Heart right ventricle (tissue), 16 donors: Measurements from ENCODE around the gene LTB4R. TPM values are rescaled to one million over a fixed set of nuclear protein-coding genes. Genes with fewer than 3 reads are reported as not detected.

Source experiments
- ATAC-seq, 8 donors: fragments of 200-7000 bp; cut with Tn5 transposase; one replicate each; pipeline ENCODE4 v1.9.1; 2020; ENCODE audit warnings: mild to moderate bottlenecking in 8 of 8, moderate library complexity in 8 of 8, moderate number of reproducible peaks in 1 of 8
- DNase-seq, 2 donors: peaks; one replicate each; pipeline ENCODE4 v3.0.0-alpha.2; 2020
- H3K27ac ChIP-seq, 10 donors: fragments of 200-600 bp; sonication (generic) in 2 of 10; one replicate each; pipeline versions ENCODE4 v1.5.0 to v1.8.0; 2020 to 2022; ENCODE audit warnings: mild to moderate bottlenecking in 3 of 10
- H3K27me3 ChIP-seq, 7 donors: fragments of 200-600 bp; one replicate each; pipeline ENCODE4 v1.8.0; 2021 to 2022; ENCODE audit warnings: mild to moderate bottlenecking in 2 of 7
- H3K36me3 ChIP-seq, 9 donors: fragments of 200-600 bp; sonication (generic) in 1 of 9; one replicate each; pipeline versions ENCODE4 v1.5.0 to v1.8.0; 2020 to 2022; ENCODE audit warnings: mild to moderate bottlenecking in 2 of 9
- H3K4me1 ChIP-seq, 9 donors: fragments of 200-600 bp; sonication (generic) in 1 of 9; one replicate each; pipeline versions ENCODE4 v1.5.0 to v1.8.0; 2020 to 2022; ENCODE audit warnings: mild to moderate bottlenecking in 4 of 9
- H3K4me3 ChIP-seq, 10 donors: fragments of 200-600 bp; sonication (generic) in 2 of 10; one replicate each; pipeline versions ENCODE4 v1.5.0 to v1.8.0; 2020 to 2022; ENCODE audit warnings: mild to moderate bottlenecking in 7 of 10, moderate library complexity in 2 of 10
- H3K9me3 ChIP-seq, 11 donors: fragments of 200-600 bp in 10 of 11; sonication (generic) in 2 of 11; one replicate each; pipeline versions ENCODE4 v1.5.0 to v1.8.0; 2013 to 2022; ENCODE audit warnings: mild to moderate bottlenecking in 2 of 11, control low read depth in 1 of 11, moderate library complexity in 1 of 11
- WGBS, 2 donors: extraction: QIAGEN DNeasy Blood & Tissue Kit; methylation state at CpG; one replicate each; pipeline ENCODE4 v1.1.7; 2013; ENCODE audit warnings: inconsistent platforms in 1 of 2; 5-methylcytosine and 5-hydroxymethylcytosine counted together
- intact Hi-C, 10 donors: fragments of 100-400 bp; cut with DNase I; formaldehyde crosslinking; loops; one replicate each; pipeline versions ENCODE4 v1.11.1 to v1.14.2; 2022
- polyA plus RNA-seq, 2 donors: library from polyadenylated mRNA; stranded (reverse); fragments of 200-250 nt; gene quantifications; one replicate each; pipeline ENCODE4 v1.2.3, GENCODE V29; 2013
- total RNA-seq, 10 donors: library from RNA; stranded (reverse); fragmentation: NEBNext Ultra II Directional in 3 of 10; extraction: Animal tissue kit (Norgen Biotek cat#: 25700) in 3 of 10; gene quantifications; one replicate each; pipeline versions ENCODE4 v1.2.1 to v1.2.4, GENCODE V29; 2021 to 2023
- TF ChIP-seq, protein P1 (sequence below), 9 donors: fragments of 200-600 bp; sonication (generic) in 2 of 9; IDR thresholded peaks; one replicate each; pipeline versions ENCODE4 v1.5.0 to v1.8.0; 2021 to 2022; ENCODE audit warnings: antibody characterized with exemption in 9 of 9, mild to moderate bottlenecking in 5 of 9, moderate library complexity in 1 of 9
- donor health status: Arrhythmogenic right ventricular cardiomyopathy.
- donor health status: ischemic (EF 13 %, LVEDD 7.1; RV severe dilation, severe dysfunction).
- donor health status: healthy with polysubstance abuse.
- donor health status: DM: no; HTN: yes; CAD: no.
- donor health status: DM: no; HTN: no; CAD: no.
- donor health status: ischemic (EF 25% LVEDD 6.9; RV normal size, moderate dysfunction).
- donor health status: ischemic (EF 25% LVEDD 5.7; RV mildly dilated, moderate dysfunction).
- donor health status: healthy.
- donor health status: DM: yes; HTN: yes; CAD: no.
- donor health status: Ischemic cardiomyopathy.
- donor health status: ischemic (EF 35%, LVEDD 5.7; RV mildly dilated, moderate dysfunction).
- donor health status: nonischemic (EF 11% LVEDD 7.7; RV severe dilation, severe dysfunction).
- donor health status: DM: yes; HTN: yes; CAD: no.
- donor health status: PGD.
- donor health status: ischemic (EF 29% LVEDD 5.4; RV normal size, mild dysfunction).
- donor health status: nonischemic (EF 23%, LVEDD 6.1; RV moderate dilation, normal function).

LTB4R gene
- total and polyA plus RNA-seq, 12 donors, result 0.76 to 3.7 (median 2.0) TPM

DNA sequence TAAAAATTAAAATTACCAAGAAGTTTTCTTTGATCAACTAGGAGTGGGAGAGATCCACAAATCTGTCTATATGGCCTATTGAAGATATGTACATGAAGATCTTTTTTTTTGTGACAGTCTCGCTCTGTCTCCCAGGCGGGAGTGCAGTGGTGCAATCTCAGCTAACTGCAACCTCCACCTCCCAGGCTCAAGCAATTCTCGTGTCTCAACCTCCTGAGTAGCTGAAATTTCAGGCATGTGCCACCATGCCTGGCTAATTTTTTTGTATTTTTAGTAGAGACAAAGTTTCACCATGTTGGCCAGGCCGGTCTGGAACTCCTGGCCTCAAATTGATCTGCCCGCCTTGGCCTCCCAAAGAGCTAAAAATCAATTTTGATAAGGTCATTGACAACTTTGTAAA is 52.1 kb downstream of the LTB4R start:
- peaks cover 0 to 35% (median 25%) of the 10 kb centered on the region in 9 donors for H3K4me1 ChIP-seq
- intact Hi-C loops, result loop anchor here in 2 of 10 donors (10.0 kb wide), 2 partner anchors 51 to 71 kb away; no protein-coding TSS in a partner anchor
- peaks cover 0 to 44% (median 6%) of the 10 kb centered on the region in 7 donors for H3K27me3 ChIP-seq
- H3K27ac ChIP-seq, result no peak overlapping the region
- ATAC-seq, result no peak
- no peak overlapping the region for H3K4me3 ChIP-seq
- H3K36me3 ChIP-seq, result no peaks in the 10 kb centered on the region
- no peaks in the 10 kb centered on the region for H3K9me3 ChIP-seq
- WGBS, 2 donors, result 93 to 95% methylated on average over 5 of the region's 5 CpGs
- no peak for DNase-seq
- TF ChIP-seq, protein P1, sequence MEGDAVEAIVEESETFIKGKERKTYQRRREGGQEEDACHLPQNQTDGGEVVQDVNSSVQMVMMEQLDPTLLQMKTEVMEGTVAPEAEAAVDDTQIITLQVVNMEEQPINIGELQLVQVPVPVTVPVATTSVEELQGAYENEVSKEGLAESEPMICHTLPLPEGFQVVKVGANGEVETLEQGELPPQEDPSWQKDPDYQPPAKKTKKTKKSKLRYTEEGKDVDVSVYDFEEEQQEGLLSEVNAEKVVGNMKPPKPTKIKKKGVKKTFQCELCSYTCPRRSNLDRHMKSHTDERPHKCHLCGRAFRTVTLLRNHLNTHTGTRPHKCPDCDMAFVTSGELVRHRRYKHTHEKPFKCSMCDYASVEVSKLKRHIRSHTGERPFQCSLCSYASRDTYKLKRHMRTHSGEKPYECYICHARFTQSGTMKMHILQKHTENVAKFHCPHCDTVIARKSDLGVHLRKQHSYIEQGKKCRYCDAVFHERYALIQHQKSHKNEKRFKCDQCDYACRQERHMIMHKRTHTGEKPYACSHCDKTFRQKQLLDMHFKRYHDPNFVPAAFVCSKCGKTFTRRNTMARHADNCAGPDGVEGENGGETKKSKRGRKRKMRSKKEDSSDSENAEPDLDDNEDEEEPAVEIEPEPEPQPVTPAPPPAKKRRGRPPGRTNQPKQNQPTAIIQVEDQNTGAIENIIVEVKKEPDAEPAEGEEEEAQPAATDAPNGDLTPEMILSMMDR (IDR thresholded peaks at IDR 0.05), result no peak

DNA sequence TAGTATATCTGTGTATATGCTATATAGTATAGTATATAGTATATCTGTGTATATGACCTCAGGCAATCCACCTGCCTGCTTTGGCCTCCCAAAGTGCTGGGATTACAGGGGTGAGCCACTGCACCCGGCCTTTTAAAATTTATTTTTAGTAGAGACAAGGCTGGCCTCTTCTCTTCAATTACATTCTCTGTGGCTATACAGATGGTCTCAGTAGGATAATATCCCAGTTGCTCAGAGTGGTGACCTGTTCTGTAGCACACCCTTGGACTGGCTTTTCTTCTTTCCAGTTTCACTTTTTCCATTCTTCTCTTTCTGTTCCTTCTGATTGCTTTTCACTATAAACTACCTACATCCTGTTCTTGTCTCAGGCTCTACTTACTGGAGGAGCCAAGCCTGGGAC is 53.5 kb downstream of the LTB4R start:
- H3K9me3 ChIP-seq, result no peaks in the 10 kb centered on the region
- H3K36me3 ChIP-seq, result no peaks in the 10 kb centered on the region
- H3K4me1 ChIP-seq, result peaks cover 0 to 44% (median 25%) of the 10 kb centered on the region in 9 donors
- WGBS, 2 donors, result 60 to 67% methylated on average over 1 of the region's 1 CpG
- H3K27ac ChIP-seq, result peak overlapping the region in 7 of 10 donors; percentile 86 to 96 (median 92)
- ATAC-seq (no peak), DNase-seq (no peak)
- peaks cover 0 to 56% (median 9%) of the 10 kb centered on the region in 7 donors for H3K27me3 ChIP-seq
- TF ChIP-seq, protein P1 (IDR thresholded peaks at IDR 0.05), result no peak
- intact Hi-C loops, result loop anchor here in 4 of 10 donors (2.0 to 10.0 kb wide), 4 partner anchors 47 to 72 kb away; no protein-coding TSS in a partner anchor
- no peak overlapping the region for H3K4me3 ChIP-seq

DNA sequence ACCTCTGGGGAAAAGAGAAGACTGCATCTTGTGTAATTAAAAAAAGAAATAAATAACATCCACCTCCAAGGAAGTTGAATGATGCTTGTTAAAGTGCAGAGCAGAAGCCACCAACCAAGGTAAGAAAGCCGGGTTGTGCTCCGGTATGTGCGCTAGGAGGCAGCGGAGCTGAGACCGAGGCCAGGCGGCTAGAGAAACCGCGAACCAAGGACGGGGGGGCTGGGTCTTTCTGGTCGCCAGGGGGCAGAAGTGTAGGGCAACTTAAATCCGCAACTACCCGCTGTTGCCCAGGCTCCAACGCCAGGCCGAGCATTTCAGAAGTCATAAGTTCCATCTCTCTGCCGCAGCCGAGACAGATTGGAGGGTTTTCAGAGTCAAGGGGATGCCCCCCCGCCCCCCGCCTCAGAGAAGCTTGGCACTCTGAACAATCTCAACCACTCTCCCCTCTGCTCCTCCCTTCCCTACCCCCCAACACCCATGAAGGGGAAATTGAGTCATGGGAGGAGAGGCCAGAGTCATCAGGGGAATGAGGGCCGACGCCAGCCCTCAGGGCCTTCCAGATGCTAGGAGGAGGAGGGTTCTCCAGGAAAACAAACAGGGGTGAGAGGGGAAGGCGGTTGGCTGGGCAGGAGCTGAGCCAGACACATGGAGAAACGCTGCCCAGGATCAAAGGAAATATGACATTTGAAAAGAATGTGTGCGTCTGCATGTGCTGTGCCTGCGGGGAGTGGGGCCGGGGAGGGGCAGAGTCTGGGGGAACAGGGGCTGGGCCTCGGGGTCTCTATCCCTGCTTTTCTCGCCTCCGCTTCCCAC is 54.5 kb downstream of the LTB4R start:
- H3K9me3 ChIP-seq, result no peaks in the 10 kb centered on the region
- DNase-seq (peak; percentile 82 to 86), ATAC-seq (peak; percentile 21 to 72 (median 58))
- intact Hi-C loops, result loop anchor here (1.0 to 10.0 kb wide), 12 partner anchors 31 to 71 kb away; partner anchors contain the start of genes ADCY4 (in 5 of the 10), NYNRIN (in 4 of the 10), CBLN3 (in 1 of the 10) and KHNYN (in 1 of the 10)
- H3K27ac ChIP-seq, result peak overlapping the region; percentile 82 to 96 (median 91)
- no peaks in the 10 kb centered on the region for H3K36me3 ChIP-seq
- H3K27me3 ChIP-seq, result peaks cover 0 to 56% (median 9%) of the 10 kb centered on the region in 7 donors
- peak overlapping the region in 9 of 10 donors; percentile 41 to 64 (median 59) for H3K4me3 ChIP-seq
- H3K4me1 ChIP-seq, result peaks cover 0 to 51% (median 25%) of the 10 kb centered on the region in 9 donors
- TF ChIP-seq, protein P1 (IDR thresholded peaks at IDR 0.05), result peak; percentile 59 to 94 (median 84)
- WGBS, 2 donors, result 10% methylated on average over 28 of the region's 28 CpGs

DNA sequence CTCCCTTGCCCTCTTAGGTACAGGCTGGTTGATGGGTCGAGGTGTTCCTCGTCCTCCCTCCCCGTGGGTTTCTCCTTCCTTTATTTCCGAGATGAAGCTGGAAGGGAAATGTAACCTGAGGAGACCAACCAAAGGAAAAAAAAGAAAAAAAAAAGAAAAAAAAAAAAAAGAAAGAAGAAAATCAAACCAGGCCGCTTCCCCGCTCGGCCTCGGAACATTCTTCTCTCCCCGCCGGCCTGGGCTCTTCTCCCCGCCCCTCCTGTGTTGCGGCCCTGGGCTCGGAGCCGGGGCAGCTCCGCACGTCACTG is 55.1 kb downstream of the LTB4R start:
- Histone ChIP-seq H3K36me3 (no peaks in the 10 kb centered on the region), H3K4me3 (peak overlapping the region; percentile 29 to 64 (median 56)), H3K27ac (peak overlapping the region; percentile 82 to 96 (median 91)), H3K9me3 (no peaks in the 10 kb centered on the region), H3K27me3 (peaks cover 0 to 56% (median 9%) of the 10 kb centered on the region in 7 donors), H3K4me1 (peaks cover 0 to 56% (median 25%) of the 10 kb centered on the region in 9 donors)
- TF ChIP-seq, protein P1 (IDR thresholded peaks at IDR 0.05), result no peak
- ATAC-seq, result no peak
- 3 to 15% methylated on average over 16 of the region's 16 CpGs for WGBS, 2 donors
- DNase-seq, result no peak
- intact Hi-C loops, result loop anchor here (1.0 to 10.0 kb wide), 11 partner anchors 31 to 68 kb away; partner anchors contain the start of genes ADCY4 (in 5 of the 10), NYNRIN (in 4 of the 10), CBLN3 (in 1 of the 10) and KHNYN (in 1 of the 10)
